ENCODE data around the gene ZC3H11A.
A peak's percentile ranks its signal among the peaks of the same experiment; 100 is the strongest.
"Not testable (repeated sequence)": the region's sequence is repeated elsewhere in the genome, so short reads cannot be mapped to it uniquely, and the experiment has no call there.

Gene ZC3H11A

GRCh38 chr1:203795441-203796235 lies at the start of gene ZC3H11A, which contains the start of gene ZBED6:
Gene ZC3H11A (plus strand): TSS chr1:203795623. CDS start chr1:203817071, 21,448 bp downstream.
Gene ZBED6 (plus strand): TSS chr1:203795623. CDS start chr1:203797523, 1,900 bp downstream.
- peak; percentile 96 for DNase-seq

- no peak for DNase-seq
Measured at GRCh38 chr1:203746281-203746680, 49.1 kb upstream of the ZC3H11A start.

- DNase-seq: no peak
Measured at GRCh38 chr1:203751051-203751450, 44.4 kb upstream of the ZC3H11A start.

GRCh38 chr1:203751618-203752361 lies 43.6 kb upstream of the ZC3H11A start:
- DNase-seq: not testable (repeated sequence)

- no peak for DNase-seq
Measured at GRCh38 chr1:203754455-203754864, 41.0 kb upstream of the ZC3H11A start.

GRCh38 chr1:203756036-203756435 lies 39.4 kb upstream of the ZC3H11A start:
- DNase-seq: no peak

GRCh38 chr1:203758749-203759148 lies 36.7 kb upstream of the ZC3H11A start:
- DNase-seq: not testable (repeated sequence)

GRCh38 chr1:203760506-203760905 lies 34.9 kb upstream of the ZC3H11A start:
- DNase-seq: no peak

- DNase-seq: not testable (repeated sequence)
Measured at GRCh38 chr1:203761958-203762357, 33.5 kb upstream of the ZC3H11A start.

GRCh38 chr1:203763505-203763904 lies 31.9 kb upstream of the ZC3H11A start:
- DNase-seq: no peak

GRCh38 chr1:203764105-203765028 lies 31.1 kb upstream of the ZC3H11A start:
- DNase-seq: no peak

GRCh38 chr1:203765029-203765837 lies 30.2 kb upstream of the ZC3H11A start, which contains the start of gene LAX1:
Gene LAX1 (plus strand): TSS chr1:203765183. CDS start chr1:203765566, 383 bp downstream.
- DNase-seq: peak; percentile 67

GRCh38 chr1:203768256-203768655 lies 27.2 kb upstream of the ZC3H11A start:
- no peak for DNase-seq

GRCh38 chr1:203769505-203770343 lies 25.7 kb upstream of the ZC3H11A start:
- DNase-seq: no peak

- DNase-seq: no peak
Measured at GRCh38 chr1:203771901-203772301, 23.5 kb upstream of the ZC3H11A start.

- no peak for DNase-seq
Measured at GRCh38 chr1:203772836-203773235, 22.6 kb upstream of the ZC3H11A start.

- no peak for DNase-seq
Measured at GRCh38 chr1:203776636-203777035, 18.8 kb upstream of the ZC3H11A start.

- no peak for DNase-seq
Measured at GRCh38 chr1:203777596-203777995, 17.8 kb upstream of the ZC3H11A start.

GRCh38 chr1:203778146-203778545 lies 17.3 kb upstream of the ZC3H11A start:
- no peak for DNase-seq

- no peak for DNase-seq
Measured at GRCh38 chr1:203778789-203779188, 16.6 kb upstream of the ZC3H11A start.

GRCh38 chr1:203781962-203782361 lies 13.5 kb upstream of the ZC3H11A start:
- DNase-seq: no peak
